ENCODE data around the gene C17orf113.

The C17orf113 gene

DNA sequence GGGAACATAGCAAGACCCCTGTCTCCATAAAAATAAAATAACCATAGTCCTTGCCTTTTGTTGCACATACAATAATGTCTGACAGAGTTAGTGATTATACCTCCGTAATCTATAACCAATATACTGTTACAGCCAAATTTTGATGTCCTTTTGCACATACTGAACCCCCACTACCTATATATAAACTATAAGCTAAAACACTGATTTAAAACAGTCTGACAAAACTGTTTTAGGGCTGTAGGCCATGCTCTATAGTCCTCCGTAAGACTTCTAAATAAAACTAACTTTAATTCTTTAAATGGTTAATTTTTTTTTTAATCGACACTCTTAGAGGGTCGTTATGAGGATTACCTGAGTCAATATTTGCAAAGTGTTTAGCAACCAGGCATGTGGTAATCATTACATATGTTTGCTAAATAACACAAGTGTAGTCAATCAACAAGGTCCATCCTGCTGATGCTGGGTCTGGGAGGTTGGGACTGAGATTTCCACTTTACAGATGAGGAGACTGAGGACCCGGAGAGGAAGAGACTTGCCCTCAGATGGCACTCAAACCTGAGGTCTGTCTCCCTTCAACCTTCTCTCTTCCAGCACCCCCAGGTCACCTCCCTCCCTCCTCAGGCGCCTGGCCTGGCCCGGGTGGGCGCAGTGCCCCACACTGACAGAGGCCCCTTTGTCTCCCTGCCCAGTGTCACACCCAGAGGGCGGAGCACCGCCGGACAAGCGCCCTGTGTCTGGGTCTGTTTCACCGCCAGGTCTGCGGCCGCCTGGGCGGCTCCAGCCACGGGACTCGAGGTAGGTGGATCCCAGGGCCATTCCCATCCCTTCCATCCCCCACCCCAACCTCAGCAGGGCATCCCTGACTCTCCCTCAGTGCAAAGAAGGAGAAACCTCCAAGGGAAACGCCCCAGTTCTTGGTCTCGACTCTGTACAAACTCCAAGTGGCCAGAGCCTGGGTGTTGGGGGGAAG, 37.6 kb upstream of the C17orf113 start:
- Histone ChIP-seq H3K27me3 (ENCODE audit: control insufficient read depth, insufficient read depth, low read length, poor library complexity, severe bottlenecking) (no peaks in the 10 kb centered on the region), H3K27ac (ENCODE audit: insufficient read depth, low read depth, low read length, poor library complexity, severe bottlenecking) (no peak overlapping the region), H3K4me3 (ENCODE audit: insufficient read depth, low read depth, low read length) (no peak overlapping the region), H3K4me1 (ENCODE audit: control insufficient read depth, insufficient read depth, low read length) (no peaks in the 10 kb centered on the region), H3K9me3 (ENCODE audit: control insufficient read depth, low read length) (no peaks in the 10 kb centered on the region), H3K36me3 (ENCODE audit: control insufficient read depth, insufficient read depth, low read length) (no peaks in the 10 kb centered on the region)
- WGBS, 2 experiments, result 82% methylated on average over 17 to 19 of the region's 20 CpGs

GRCh38 chr17:42087042-42087701, 36.8 kb upstream of the C17orf113 start:
- H3K4me1 ChIP-seq (ENCODE audit: control insufficient read depth, insufficient read depth, low read length), result no peaks in the 10 kb centered on the region
- no peak overlapping the region for H3K27ac ChIP-seq (ENCODE audit: insufficient read depth, low read depth, low read length, poor library complexity, severe bottlenecking)
- no peaks in the 10 kb centered on the region for H3K27me3 ChIP-seq (ENCODE audit: control insufficient read depth, insufficient read depth, low read length, poor library complexity, severe bottlenecking)
- WGBS, 2 experiments, result 89 to 93% methylated on average over 6 to 7 of the region's 7 CpGs
- H3K36me3 ChIP-seq (ENCODE audit: control insufficient read depth, insufficient read depth, low read length), result no peaks in the 10 kb centered on the region
- no peaks in the 10 kb centered on the region for H3K9me3 ChIP-seq (ENCODE audit: control insufficient read depth, low read length)
- H3K4me3 ChIP-seq (ENCODE audit: insufficient read depth, low read depth, low read length), result no peak overlapping the region

DNA sequence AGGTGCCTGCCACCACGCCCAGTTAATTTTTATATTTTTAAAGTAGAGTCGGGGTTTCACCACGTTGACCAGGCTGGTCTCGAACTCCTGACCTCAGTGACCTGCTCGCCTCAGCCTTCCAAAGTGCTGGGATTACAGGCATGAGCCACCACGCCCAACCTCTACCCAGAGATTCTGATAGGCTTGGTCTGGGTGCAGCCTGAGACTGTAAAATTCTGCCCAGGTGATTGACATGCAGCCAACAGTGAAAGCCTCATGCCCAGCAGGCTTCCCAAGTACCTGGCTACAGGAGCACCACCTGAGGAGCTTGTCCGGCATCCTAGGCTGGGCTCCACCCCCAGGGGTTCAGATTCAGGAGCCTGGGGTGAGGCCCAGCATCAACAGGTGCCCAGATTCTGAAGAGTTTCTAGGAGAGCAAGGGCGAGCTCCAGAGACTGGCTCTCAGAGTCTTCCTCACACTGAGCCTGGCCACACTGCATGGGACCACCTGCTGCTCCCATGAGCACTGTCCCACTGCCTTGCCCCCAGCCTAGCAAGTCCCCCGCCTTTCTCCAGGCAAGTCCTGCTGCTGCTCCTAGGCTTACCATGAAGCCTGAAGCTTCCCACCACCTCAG, 31.2 kb upstream of the C17orf113 start:
- no peaks in the 10 kb centered on the region for H3K27me3 ChIP-seq (ENCODE audit: control insufficient read depth, insufficient read depth, low read length, poor library complexity, severe bottlenecking)
- 93 to 94% methylated on average over 9 of the region's 9 CpGs for WGBS, 2 experiments
- no peak overlapping the region for H3K27ac ChIP-seq (ENCODE audit: insufficient read depth, low read depth, low read length, poor library complexity, severe bottlenecking)
- H3K9me3 ChIP-seq (ENCODE audit: control insufficient read depth, low read length), result no peaks in the 10 kb centered on the region
- H3K36me3 ChIP-seq (ENCODE audit: control insufficient read depth, insufficient read depth, low read length), result no peaks in the 10 kb centered on the region
- peaks cover 8% of the 10 kb centered on the region for H3K4me1 ChIP-seq (ENCODE audit: control insufficient read depth, insufficient read depth, low read length)
- H3K4me3 ChIP-seq (ENCODE audit: insufficient read depth, low read depth, low read length), result no peak overlapping the region

- Histone ChIP-seq H3K9me3 (ENCODE audit: control insufficient read depth, low read length) (no peaks in the 10 kb centered on the region), H3K36me3 (ENCODE audit: control insufficient read depth, insufficient read depth, low read length) (no peaks in the 10 kb centered on the region), H3K4me3 (ENCODE audit: insufficient read depth, low read depth, low read length) (no peak overlapping the region), H3K27ac (ENCODE audit: insufficient read depth, low read depth, low read length, poor library complexity, severe bottlenecking) (no peak overlapping the region), H3K27me3 (ENCODE audit: control insufficient read depth, insufficient read depth, low read length, poor library complexity, severe bottlenecking) (no peaks in the 10 kb centered on the region), H3K4me1 (ENCODE audit: control insufficient read depth, insufficient read depth, low read length) (peaks cover 8% of the 10 kb centered on the region)
- WGBS, 2 experiments, result 89 to 92% methylated on average over 2 of the region's 2 CpGs
Observed at GRCh38 chr17:42079541-42079940, 29.1 kb upstream of the C17orf113 start.

DNA sequence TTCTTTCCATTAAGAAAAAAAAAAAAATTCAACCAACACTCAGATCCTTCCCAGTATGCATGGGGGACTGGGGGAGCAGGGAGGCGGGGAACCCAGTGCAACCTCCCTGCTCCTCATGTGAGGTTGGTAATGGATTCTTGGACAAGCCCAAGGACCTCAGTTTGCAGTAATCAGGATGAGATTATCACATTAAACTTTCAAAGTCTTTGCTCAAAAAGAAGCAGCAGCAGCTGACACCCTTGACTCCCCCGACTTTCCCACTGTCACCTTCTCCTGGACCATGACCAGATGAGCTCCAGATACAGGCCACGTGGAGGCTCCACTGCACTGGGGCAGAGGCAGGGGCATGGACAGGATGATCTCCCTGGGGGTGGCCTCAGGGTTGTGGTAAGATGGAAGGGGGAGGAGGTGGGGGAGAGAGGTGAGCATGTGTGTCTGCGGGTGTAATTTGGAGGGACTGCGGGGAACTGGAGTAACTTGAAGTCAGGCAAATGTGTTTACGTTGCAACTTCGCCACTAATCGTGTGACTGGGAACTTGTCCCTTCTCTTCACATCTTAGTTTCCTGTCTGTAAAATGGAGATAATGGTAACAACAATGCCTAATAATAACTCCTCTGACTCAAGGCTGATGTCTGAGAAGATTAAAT, 28.1 kb upstream of the C17orf113 start:
- H3K4me3 ChIP-seq (ENCODE audit: insufficient read depth, low read depth, low read length), result no peak overlapping the region
- no peaks in the 10 kb centered on the region for H3K9me3 ChIP-seq (ENCODE audit: control insufficient read depth, low read length)
- H3K27me3 ChIP-seq (ENCODE audit: control insufficient read depth, insufficient read depth, low read length, poor library complexity, severe bottlenecking), result peaks cover 5% of the 10 kb centered on the region
- H3K36me3 ChIP-seq (ENCODE audit: control insufficient read depth, insufficient read depth, low read length), result no peaks in the 10 kb centered on the region
- 90 to 91% methylated on average over 8 of the region's 8 CpGs for WGBS, 2 experiments
- peaks cover 8% of the 10 kb centered on the region for H3K4me1 ChIP-seq (ENCODE audit: control insufficient read depth, insufficient read depth, low read length)
- no peak overlapping the region for H3K27ac ChIP-seq (ENCODE audit: insufficient read depth, low read depth, low read length, poor library complexity, severe bottlenecking)

GRCh38 chr17:42077755-42078154, 27.4 kb upstream of the C17orf113 start:
- Histone ChIP-seq H3K36me3 (ENCODE audit: control insufficient read depth, insufficient read depth, low read length) (no peaks in the 10 kb centered on the region), H3K27ac (ENCODE audit: insufficient read depth, low read depth, low read length, poor library complexity, severe bottlenecking) (no peak overlapping the region), H3K4me1 (ENCODE audit: control insufficient read depth, insufficient read depth, low read length) (peaks cover 8% of the 10 kb centered on the region), H3K9me3 (ENCODE audit: control insufficient read depth, low read length) (no peaks in the 10 kb centered on the region), H3K27me3 (ENCODE audit: control insufficient read depth, insufficient read depth, low read length, poor library complexity, severe bottlenecking) (peaks cover 13% of the 10 kb centered on the region), H3K4me3 (ENCODE audit: insufficient read depth, low read depth, low read length) (no peak overlapping the region)
- 74 to 82% methylated on average over 5 of the region's 5 CpGs for WGBS, 2 experiments

DNA sequence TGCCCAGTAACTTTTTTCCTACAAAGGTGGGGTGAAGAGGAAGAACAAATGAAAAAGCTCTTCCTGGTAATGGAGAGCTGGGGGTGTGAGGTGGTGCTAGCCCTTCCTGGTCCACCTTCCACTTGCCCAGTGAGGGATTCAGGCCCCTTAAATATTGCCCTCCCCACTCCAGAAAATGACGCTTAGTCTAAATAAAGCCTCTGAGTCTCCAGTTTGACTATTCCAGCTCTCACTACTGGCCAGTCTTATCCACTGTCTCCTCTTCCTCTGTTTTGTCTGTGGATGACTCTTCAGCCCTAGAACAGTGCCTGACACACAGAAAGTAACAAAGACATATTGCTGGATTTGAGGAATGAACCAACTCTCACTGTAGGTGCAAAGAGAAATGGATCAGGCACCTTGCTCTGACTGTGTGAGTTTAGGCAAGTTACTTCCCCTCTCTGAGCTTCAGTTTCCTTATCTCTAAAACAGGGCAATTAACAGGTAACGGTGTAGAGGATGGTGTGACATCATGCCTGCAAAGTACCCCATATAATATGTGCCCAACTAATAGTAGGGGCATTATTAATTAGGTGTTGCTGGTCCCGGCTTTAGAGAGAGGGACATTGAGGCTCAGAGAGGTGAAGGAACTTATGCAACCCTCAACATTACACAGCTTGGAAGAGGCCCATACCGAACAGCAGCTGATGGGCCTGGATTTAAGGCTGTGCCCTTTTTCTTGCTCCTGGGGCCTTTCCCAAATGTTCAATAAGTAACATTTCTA, 26.6 kb upstream of the C17orf113 start:
- Histone ChIP-seq H3K27ac (ENCODE audit: insufficient read depth, low read depth, low read length, poor library complexity, severe bottlenecking) (no peak overlapping the region), H3K4me3 (ENCODE audit: insufficient read depth, low read depth, low read length) (no peak overlapping the region), H3K27me3 (ENCODE audit: control insufficient read depth, insufficient read depth, low read length, poor library complexity, severe bottlenecking) (peaks cover 21% of the 10 kb centered on the region), H3K4me1 (ENCODE audit: control insufficient read depth, insufficient read depth, low read length) (peaks cover 8% of the 10 kb centered on the region), H3K9me3 (ENCODE audit: control insufficient read depth, low read length) (no peaks in the 10 kb centered on the region), H3K36me3 (ENCODE audit: control insufficient read depth, insufficient read depth, low read length) (no peaks in the 10 kb centered on the region)
- WGBS, 2 experiments, result 88 to 92% methylated on average over 3 to 4 of the region's 4 CpGs

DNA sequence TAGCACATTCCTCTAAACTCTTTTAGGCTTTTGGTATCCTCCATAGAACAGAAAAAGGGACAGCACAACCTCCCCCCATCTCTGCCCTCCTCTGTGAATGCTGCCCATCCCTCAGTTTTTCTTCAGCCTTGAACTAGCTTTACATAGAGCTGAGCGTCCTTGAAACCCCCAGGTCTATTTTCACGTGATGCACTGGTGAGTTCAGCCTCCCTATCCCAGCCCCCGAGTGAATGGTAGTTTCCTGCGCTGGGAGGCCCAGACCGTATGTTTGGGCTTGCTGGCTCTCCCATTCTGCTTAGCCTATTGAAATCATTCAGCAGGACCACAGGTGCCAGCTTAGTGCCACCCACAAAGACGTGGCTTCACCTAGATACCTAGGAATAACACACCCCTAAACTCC, 25.4 kb upstream of the C17orf113 start:
- Histone ChIP-seq H3K9me3 (ENCODE audit: control insufficient read depth, low read length) (no peaks in the 10 kb centered on the region), H3K27ac (ENCODE audit: insufficient read depth, low read depth, low read length, poor library complexity, severe bottlenecking) (no peak overlapping the region), H3K4me1 (ENCODE audit: control insufficient read depth, insufficient read depth, low read length) (peaks cover 8% of the 10 kb centered on the region), H3K27me3 (ENCODE audit: control insufficient read depth, insufficient read depth, low read length, poor library complexity, severe bottlenecking) (peaks cover 32% of the 10 kb centered on the region), H3K36me3 (ENCODE audit: control insufficient read depth, insufficient read depth, low read length) (no peaks in the 10 kb centered on the region), H3K4me3 (ENCODE audit: insufficient read depth, low read depth, low read length) (no peak overlapping the region)
- WGBS, 2 experiments, result 87 to 88% methylated on average over 6 of the region's 6 CpGs

DNA sequence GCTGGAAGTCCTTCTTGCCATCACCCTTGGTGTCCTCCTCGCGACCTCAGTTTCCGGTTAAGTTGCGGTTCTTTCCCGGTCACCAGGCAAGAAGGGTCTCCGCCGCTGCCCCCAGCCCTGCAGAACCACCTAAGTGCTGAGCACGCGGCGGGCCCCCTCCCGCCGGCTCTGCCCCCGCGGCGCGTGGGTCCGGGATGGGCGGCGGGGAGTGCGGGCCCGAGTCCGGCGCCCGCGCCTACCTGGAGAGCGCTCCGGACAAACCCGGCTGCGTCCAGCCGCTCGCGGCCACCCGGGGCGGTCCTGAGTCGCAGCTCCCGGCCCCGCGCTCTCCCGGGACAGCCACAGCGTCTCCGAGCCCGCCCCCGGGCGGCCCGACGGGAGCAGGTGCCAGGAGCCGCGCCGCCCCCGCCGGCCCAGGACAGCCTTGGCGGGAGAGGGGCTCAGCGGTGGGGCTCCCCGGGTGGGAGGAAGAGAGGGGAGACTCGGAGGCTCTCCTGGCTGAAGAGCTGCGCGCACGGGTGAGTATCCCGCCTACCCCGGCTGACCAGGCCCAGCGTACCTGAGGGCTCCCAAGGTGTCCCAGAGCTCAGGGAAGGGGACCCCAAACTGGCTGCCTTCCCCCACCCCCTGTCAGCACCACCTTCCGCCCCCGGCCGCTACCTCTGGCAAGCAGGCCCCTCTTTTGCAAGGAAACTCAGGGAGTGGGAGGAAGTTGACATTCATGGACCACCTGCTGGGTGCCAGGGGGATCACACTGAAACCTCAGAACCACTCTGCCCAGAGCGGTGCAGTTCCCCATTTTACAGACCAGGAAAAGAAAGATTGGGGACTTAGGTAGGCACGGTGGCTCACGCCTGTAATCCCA, 22.2 kb upstream of the C17orf113 start:
- H3K36me3 ChIP-seq (ENCODE audit: control insufficient read depth, insufficient read depth, low read length), result no peaks in the 10 kb centered on the region
- no peak overlapping the region for H3K27ac ChIP-seq (ENCODE audit: insufficient read depth, low read depth, low read length, poor library complexity, severe bottlenecking)
- H3K4me3 ChIP-seq (ENCODE audit: insufficient read depth, low read depth, low read length), result peak overlapping the region; percentile 45
- peaks cover 1% of the 10 kb centered on the region for H3K4me1 ChIP-seq (ENCODE audit: control insufficient read depth, insufficient read depth, low read length)
- H3K27me3 ChIP-seq (ENCODE audit: control insufficient read depth, insufficient read depth, low read length, poor library complexity, severe bottlenecking), result peaks cover 32% of the 10 kb centered on the region
- WGBS, 2 experiments, result 6 to 7% methylated on average over 67 of the region's 67 CpGs
- no peaks in the 10 kb centered on the region for H3K9me3 ChIP-seq (ENCODE audit: control insufficient read depth, low read length)
